HUES64 (cell line): ENCODE measurements around the gene G6PC2.

Source experiments
- H3K27ac ChIP-seq: 2 replicates; pipeline ENCODE4 v1.7.0; 2013; ENCODE audit warnings: low read depth, low read length, inconsistent platforms
- H3K27me3 ChIP-seq: 2 replicates; pipeline ENCODE4 v1.6.1; 2013; ENCODE audit warnings: mild to moderate bottlenecking, low read length; ENCODE audit not compliant: insufficient read depth
- H3K36me3 ChIP-seq: 2 replicates; pipeline ENCODE4 v1.6.1; 2013; ENCODE audit warnings: mild to moderate bottlenecking, low read length; ENCODE audit not compliant: insufficient read depth
- H3K4me1 ChIP-seq: 2 replicates; pipeline ENCODE4 v1.6.1; 2013; ENCODE audit warnings: mild to moderate bottlenecking, low read length, moderate library complexity; ENCODE audit not compliant: insufficient read depth
- H3K4me3 ChIP-seq: 2 replicates; pipeline ENCODE4 v1.5.1; 2013; ENCODE audit warnings: mild to moderate bottlenecking, low read length, moderate library complexity
- H3K9ac ChIP-seq: 2 replicates; pipeline ENCODE4 v1.6.1; 2013; ENCODE audit warnings: mild to moderate bottlenecking, low read depth, low read length
- H3K9me3 ChIP-seq: 2 replicates; pipeline ENCODE4 v1.6.1; 2013; ENCODE audit warnings: low read depth, low read length; ENCODE audit not compliant: insufficient read depth
- WGBS: fragments of 150-250, 120-280 bp; methylation state at CpG from one replicate; pipeline ENCODE4 v1.1.7; 2013; ENCODE audit warnings: missing lambda C conversion rate; 5-methylcytosine and 5-hydroxymethylcytosine counted together

G6PC2 gene

DNA sequence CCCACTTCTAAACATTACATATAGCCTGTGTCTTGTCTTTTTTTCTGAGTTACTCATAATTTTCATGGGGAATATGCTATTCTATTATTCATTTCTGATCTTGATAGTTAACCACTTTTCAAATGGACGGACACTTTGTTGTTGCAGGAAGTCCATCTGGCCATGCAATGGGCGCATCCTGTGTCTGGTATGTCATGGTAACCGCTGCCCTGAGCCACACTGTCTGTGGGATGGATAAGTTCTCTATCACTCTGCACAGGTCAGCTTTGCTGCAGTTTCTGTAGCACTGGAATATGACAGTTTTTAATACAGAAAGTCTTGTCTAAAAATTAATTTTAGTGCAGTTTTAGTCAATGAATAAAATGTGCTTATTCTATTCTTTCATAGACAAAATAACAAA, 3.3 kb downstream of the G6PC2 start:
- WGBS, result 97% methylated on average over 3 of the region's 3 CpGs
- Histone ChIP-seq H3K27ac (no peak overlapping the region), H3K4me3 (no peak overlapping the region), H3K9me3 (no peaks in the 10 kb centered on the region), H3K27me3 (no peaks in the 10 kb centered on the region), H3K4me1 (peaks cover 23% of the 10 kb centered on the region), H3K9ac (no peak overlapping the region), H3K36me3 (no peaks in the 10 kb centered on the region)

DNA sequence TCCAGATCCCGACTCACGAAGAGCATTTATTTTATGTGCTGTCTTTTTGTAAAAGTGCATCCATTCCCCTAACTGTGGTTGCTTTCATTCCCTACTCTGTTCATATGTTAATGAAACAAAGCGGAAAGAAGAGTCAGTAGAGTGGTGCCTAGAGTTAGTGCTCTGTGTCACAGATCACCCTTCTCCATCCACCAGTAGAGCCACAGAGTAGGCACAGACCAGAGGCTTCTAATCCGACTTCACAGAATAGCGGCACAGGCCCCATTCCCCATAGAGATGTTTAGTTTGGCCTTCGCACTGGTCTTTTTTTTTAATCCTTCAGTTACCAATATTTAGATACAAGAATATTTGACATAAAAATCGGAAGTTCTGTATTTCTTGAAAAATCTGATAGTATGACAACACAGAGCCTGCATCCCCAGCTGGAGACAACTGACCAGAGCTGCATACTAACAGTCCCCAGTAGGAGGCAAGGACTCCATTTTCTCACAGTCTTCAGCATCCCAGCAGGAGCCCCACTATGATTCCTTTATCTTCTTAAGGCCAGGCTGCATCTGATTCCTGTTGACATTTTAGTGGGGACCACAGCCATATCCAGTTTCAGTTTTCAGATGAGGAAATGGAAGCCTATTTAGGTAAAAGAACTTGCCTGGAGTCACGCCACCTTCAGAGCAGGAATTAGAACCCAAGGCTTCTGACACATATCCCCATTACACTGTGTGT, 7.0 kb downstream of the G6PC2 start:
- 42% methylated on average over 6 of the region's 8 CpGs for WGBS
- H3K27me3 ChIP-seq, result peaks cover 7% of the 10 kb centered on the region; the same call in 1 of the 2 replicates
- no peak overlapping the region for H3K4me3 ChIP-seq
- no peaks in the 10 kb centered on the region for H3K36me3 ChIP-seq
- H3K9ac ChIP-seq, result no peak overlapping the region
- H3K4me1 ChIP-seq, result peaks cover 48% of the 10 kb centered on the region
- no peaks in the 10 kb centered on the region for H3K9me3 ChIP-seq
- H3K27ac ChIP-seq, result peak overlapping the region; percentile 71; the same call in 1 of the 2 replicates

DNA sequence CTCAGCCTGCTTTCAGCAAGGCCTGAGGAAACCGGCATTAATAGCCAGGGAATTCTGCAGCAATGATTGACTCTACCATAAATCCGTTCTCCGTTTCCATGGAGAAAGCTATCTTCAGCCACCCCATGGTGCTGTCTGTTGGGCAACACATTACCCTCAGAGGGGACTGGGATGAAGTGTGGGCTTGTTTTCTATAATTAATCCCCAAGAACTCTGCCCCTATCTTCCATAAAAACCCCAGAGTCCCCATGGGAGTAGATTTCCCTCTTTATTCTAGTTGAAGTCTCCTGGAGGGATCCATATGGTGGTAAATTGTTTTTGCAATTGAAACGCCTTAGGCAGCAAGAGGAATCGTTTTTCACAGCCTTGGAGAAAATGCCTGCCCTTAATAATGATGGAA, 9.2 kb downstream of the G6PC2 start:
- Histone ChIP-seq H3K27me3 (peaks cover 7% of the 10 kb centered on the region; the same call in 1 of the 2 replicates), H3K9me3 (0 out of 2 replicates have a peak, but pooled peaks cover under 1% of the 10 kb centered on the region), H3K27ac (no peak overlapping the region), H3K9ac (no peak overlapping the region), H3K36me3 (no peaks in the 10 kb centered on the region), H3K4me1 (peaks cover 59% of the 10 kb centered on the region), H3K4me3 (no peak overlapping the region)
- 61% methylated on average over 5 of the region's 5 CpGs for WGBS

DNA sequence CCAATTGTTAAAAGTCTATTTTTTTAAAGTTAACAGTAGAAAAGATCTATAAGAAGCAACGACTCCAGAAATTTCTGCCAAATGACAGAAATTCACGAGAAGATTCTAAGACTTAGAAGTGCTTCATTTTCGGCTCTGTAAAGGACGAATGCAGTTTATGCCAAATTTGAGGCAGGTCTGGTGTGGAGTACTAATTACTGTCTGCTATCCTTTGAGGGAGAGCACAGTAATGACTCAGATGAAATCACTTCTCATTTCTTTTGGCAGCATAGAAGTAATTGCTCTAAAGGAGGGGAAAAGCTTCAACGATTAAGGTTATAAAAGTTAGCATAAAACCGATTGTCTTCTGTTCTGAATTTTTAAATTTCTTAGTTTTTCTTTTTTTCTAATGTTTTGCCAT, 11.4 kb downstream of the G6PC2 start:
- H3K4me3 ChIP-seq, result no peak overlapping the region; the same call in 1 of the 2 replicates
- peaks cover 46% of the 10 kb centered on the region for H3K4me1 ChIP-seq
- 75% methylated on average over 6 of the region's 6 CpGs for WGBS
- H3K9ac ChIP-seq, result peak overlapping the region; percentile 20; the same call in 1 of the 2 replicates
- H3K9me3 ChIP-seq, result peaks cover 7% of the 10 kb centered on the region; the same call in 1 of the 2 replicates
- no peak overlapping the region for H3K27ac ChIP-seq
- no peaks in the 10 kb centered on the region for H3K36me3 ChIP-seq
- peaks cover 7% of the 10 kb centered on the region; the same call in 1 of the 2 replicates for H3K27me3 ChIP-seq

DNA sequence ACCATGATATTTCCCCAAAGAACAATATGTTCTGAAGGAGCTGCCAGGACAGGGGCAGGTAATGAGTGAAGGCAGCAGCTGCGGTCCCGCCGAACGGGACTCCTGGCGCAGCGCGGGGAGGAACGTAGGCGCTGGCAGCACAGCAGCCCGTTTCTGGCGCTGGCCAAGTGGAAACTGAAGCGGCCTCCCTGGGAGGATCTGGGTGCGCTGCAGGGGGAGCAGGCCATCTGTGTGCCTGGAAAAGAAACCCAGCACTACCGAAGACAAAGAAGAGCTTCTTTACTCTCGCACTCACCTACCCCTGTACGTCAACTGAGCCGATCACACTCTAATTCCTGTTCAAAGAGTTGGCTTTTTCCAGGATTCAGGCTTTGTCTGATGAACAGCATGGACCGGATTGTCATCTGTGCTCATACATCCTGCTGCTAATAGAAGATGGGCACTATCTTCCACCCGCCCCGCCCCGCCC, 11.8 kb downstream of the G6PC2 start:
- Histone ChIP-seq H3K27me3 (peaks cover 7% of the 10 kb centered on the region; the same call in 1 of the 2 replicates), H3K9ac (peak overlapping the region; percentile 20; the same call in 1 of the 2 replicates), H3K27ac (no peak overlapping the region), H3K36me3 (no peaks in the 10 kb centered on the region), H3K9me3 (peaks cover 7% of the 10 kb centered on the region; the same call in 1 of the 2 replicates), H3K4me1 (peaks cover 41% of the 10 kb centered on the region), H3K4me3 (peak overlapping the region; percentile 38)
- WGBS, result 52% methylated on average over 21 of the region's 21 CpGs

DNA sequence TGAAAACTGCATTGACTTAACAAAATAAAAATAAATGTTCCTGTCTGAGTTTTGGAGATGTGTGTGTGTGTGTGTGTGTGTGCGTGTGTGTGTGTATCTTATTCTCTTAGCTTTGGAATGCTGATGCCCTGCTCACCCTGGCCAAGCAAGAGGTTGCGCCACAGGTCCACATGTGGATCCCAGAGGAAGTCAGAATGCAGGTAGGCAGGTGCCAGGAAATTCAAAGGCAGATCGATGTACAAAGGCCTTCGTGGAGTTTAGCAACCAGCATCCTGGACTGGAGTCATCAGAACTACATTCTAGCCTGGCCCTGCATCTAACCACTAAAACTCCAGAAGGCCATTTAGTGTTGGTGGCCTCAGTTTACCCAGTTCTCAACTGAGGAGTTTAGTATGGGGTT, 12.4 kb downstream of the G6PC2 start:
- no peak overlapping the region for H3K9ac ChIP-seq
- H3K27ac ChIP-seq, result no peak overlapping the region
- 89% methylated on average over 4 of the region's 4 CpGs for WGBS
- peaks cover 7% of the 10 kb centered on the region; the same call in 1 of the 2 replicates for H3K9me3 ChIP-seq
- no peak overlapping the region for H3K4me3 ChIP-seq
- H3K36me3 ChIP-seq, result no peaks in the 10 kb centered on the region
- peaks cover 7% of the 10 kb centered on the region; the same call in 1 of the 2 replicates for H3K27me3 ChIP-seq
- H3K4me1 ChIP-seq, result peaks cover 37% of the 10 kb centered on the region

DNA sequence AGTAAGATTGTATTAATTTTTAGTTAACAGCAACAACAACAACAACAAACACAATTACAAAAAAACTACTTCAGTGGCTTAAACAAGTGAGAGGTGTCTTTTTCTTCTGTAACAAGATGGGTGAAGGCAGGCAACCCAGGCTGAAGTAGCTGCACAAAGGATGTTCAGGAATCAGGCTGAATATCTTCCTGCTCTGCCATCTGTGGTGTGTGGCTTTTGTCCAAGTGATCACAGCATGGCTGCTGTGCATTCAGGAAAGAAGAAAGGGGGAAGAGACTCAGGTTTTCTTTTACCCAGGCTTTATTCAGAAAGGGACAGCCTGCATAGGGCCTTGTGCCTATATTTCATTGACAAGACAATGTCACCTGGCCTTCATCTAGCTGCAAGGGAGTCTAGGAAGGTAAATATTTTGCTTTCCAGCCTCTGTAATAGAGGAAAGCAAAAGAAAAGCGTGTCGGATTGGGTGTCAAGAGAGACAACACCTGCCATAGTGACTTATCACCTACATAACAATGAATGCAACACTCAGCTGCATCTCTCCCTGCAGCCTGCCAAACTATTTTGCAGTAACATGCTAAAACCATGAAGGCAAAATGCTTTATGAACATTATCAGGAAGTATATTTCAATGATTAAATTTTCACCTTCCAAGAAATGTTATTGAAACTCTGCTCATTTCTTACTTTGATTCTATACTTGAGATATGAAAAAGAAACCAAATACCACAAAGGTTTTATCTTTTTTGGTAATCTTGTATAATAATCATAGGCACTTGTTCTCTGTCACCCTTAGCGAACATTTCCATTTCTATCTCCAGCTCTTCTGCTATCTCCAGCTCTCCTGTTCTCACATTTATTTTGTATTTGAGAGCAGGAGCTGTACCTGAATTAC, 14.6 kb downstream of the G6PC2 start:
- H3K27me3 ChIP-seq, result peaks cover 7% of the 10 kb centered on the region; the same call in 1 of the 2 replicates
- H3K36me3 ChIP-seq, result no peaks in the 10 kb centered on the region
- peaks cover 27% of the 10 kb centered on the region for H3K4me1 ChIP-seq
- no peak overlapping the region for H3K27ac ChIP-seq
- no peak overlapping the region for H3K9ac ChIP-seq
- H3K4me3 ChIP-seq, result no peak overlapping the region
- H3K9me3 ChIP-seq, result peaks cover 7% of the 10 kb centered on the region; the same call in 1 of the 2 replicates
- 98% methylated on average over 3 of the region's 3 CpGs for WGBS

DNA sequence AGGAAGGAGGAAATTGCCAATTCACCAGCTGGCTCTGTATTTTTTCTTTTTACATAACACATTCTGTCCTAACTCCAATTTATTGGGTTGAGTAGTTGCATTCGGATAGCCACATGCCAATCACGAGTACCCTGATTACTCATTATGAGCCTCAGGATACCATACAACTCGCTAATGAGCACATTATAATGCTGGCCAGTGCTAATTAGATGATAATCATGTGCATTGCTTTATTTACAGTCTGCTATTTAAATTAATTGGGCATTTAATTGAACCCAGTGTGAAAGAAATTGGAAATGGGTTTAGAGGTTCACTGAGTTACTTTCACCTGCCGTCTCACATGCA, 15.2 kb downstream of the G6PC2 start:
- 94% methylated on average over 4 of the region's 4 CpGs for WGBS
- no peaks in the 10 kb centered on the region for H3K36me3 ChIP-seq
- H3K27ac ChIP-seq, result no peak overlapping the region
- H3K27me3 ChIP-seq, result peaks cover 7% of the 10 kb centered on the region; the same call in 1 of the 2 replicates
- H3K9me3 ChIP-seq, result peaks cover 7% of the 10 kb centered on the region; the same call in 1 of the 2 replicates
- H3K4me3 ChIP-seq, result no peak overlapping the region
- H3K4me1 ChIP-seq, result peaks cover 24% of the 10 kb centered on the region
- no peak overlapping the region for H3K9ac ChIP-seq

DNA sequence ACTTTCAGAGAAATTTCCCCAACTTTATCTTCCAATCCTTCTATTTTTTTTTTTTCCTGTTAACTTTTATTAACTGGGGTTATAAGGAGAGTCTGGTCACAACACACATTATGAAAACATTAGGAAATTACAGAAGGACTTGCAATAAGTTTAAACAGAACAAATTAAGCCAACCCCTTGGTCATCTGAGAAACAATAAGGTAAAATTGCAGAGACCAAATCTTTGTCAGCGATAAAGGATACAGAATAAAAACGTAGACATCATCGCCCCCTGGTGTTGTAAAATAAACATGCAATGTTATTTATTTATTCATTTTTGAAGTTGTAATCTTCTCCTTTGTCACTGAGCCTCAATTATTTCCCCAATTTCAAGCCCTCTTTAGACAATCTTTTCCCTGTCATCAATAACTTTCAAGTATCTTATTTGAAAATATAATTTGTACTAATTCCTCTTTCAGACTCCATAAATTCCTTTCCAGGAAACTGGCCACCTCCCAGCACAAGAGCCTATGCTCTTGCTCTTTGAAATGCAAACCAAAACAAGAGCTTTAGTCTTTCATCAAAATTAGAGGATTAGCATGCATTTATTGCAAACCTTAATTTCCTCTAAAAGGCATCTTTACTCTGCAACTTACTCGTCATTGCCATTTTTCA, 19.5 kb downstream of the G6PC2 start:
- no peaks in the 10 kb centered on the region for H3K36me3 ChIP-seq
- WGBS, result 40% methylated on average over 2 of the region's 4 CpGs

DNA sequence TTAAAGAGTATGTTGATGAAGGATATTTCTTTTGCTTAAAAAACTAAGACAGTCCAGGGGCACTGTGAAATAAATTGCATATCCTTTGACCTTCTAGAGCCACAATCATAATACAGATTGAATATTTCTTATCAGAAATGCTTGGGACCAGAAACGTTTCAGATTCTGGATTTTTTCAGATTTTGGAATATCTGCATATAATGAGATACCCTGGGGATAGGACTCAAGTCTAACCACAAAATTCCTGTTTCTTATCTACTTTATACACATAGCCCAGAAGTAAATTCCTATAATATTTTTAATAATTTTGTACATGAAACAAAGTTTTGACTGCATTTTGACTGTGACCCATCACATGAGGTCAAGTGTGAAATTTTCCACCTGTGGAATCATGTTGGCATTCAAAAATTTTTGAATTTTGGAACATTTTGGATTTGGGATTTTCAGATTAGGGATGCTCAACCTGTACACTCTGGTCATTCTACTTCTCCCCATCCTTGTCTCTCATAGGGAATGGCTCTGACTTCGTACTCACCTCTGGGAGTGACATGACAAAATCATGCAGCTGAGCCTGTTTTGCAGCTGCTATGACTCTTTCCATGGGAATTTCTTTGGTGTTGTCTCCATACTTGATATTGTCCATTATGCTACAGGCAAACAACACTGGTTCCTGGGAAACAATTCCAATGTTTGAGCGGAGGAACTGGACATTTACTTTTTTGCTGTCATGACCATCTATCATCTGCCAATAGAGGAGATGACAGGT, 25.7 kb downstream of the G6PC2 start:
- no peak overlapping the region for H3K27ac ChIP-seq
- H3K4me3 ChIP-seq, result no peak overlapping the region
- no peaks in the 10 kb centered on the region for H3K4me1 ChIP-seq
- no peaks in the 10 kb centered on the region for H3K36me3 ChIP-seq
- H3K27me3 ChIP-seq, result no peaks in the 10 kb centered on the region
- whole genome bisulfite sequencing, result 98% methylated on average over 3 of the region's 3 CpGs
- H3K9ac ChIP-seq, result no peak overlapping the region
- no peaks in the 10 kb centered on the region for H3K9me3 ChIP-seq

More for the DNA sequence above, 19.5 kb downstream of the G6PC2 start:
- Histone ChIP-seq H3K4me1 (no peaks in the 10 kb centered on the region), H3K4me3 (no peak overlapping the region), H3K9ac (no peak overlapping the region), H3K9me3 (peaks cover 4% of the 10 kb centered on the region; the same call in 1 of the 2 replicates), H3K27ac (no peak overlapping the region), H3K27me3 (no peaks in the 10 kb centered on the region)
